H1 (cell line): ENCODE data around the gene DLX4. TPM values are rescaled to one million over a fixed set of nuclear protein-coding genes. Genes with fewer than 3 reads are reported as not detected.

Experiments used
- CTCF ChIA-PET: fragments of 300-600 bp; sonication (Branson Sonifier 250); formaldehyde crosslinking; loops from one replicate; lab custom pipeline; 2021; ENCODE audit not compliant: partially characterized antibody; lab: Charles Lee
- POLR2A ChIA-PET: fragments of 300-600 bp; sonication (Branson Sonifier 250); formaldehyde crosslinking; loops from one replicate; lab custom pipeline; 2021; ENCODE audit warnings: inconsistent platforms; ENCODE audit not compliant: partially characterized antibody; lab: Charles Lee
- DNase-seq, 2 experiments: peaks; one replicate each; pipeline versions ENCODE4 v3.0.0 to v3.0.0-alpha.2; 2010 to 2022; ENCODE audit warnings: low spot score in 2 of 2, low read depth in 1 of 2, mixed read lengths in 1 of 2
- FAIRE-seq: peaks from 2 replicates; lab custom pipeline; 2011; peaks lifted over from hg19 to GRCh38; lab: Jason Lieb, UNC
- H2AFZ ChIP-seq: 2 replicates; pipeline ENCODE4 v1.8.1; 2012; ENCODE audit warnings: low read length, inconsistent platforms
- H2AK5ac ChIP-seq: 2 replicates; pipeline ENCODE4 v1.6.1; 2013; ENCODE audit warnings: low read depth, low read length
- H2BK120ac ChIP-seq: replicated peaks from 2 replicates; pipeline ENCODE3; 2013; ENCODE audit warnings: low read depth, low read length, inconsistent platforms
- H2BK12ac ChIP-seq: 2 replicates; pipeline ENCODE4 v1.6.1; 2013; ENCODE audit warnings: low read depth, low read length
- H2BK15ac ChIP-seq: 2 replicates; pipeline ENCODE4 v1.6.1; 2013; ENCODE audit warnings: low read length
- H2BK20ac ChIP-seq: 2 replicates; pipeline ENCODE4 v1.6.1; 2013; ENCODE audit warnings: low read length
- H2BK5ac ChIP-seq: 2 replicates; pipeline ENCODE4 v1.6.1; 2013; ENCODE audit warnings: low read depth, low read length
- H3K14ac ChIP-seq: 2 replicates; pipeline ENCODE4 v1.6.1; 2013; ENCODE audit warnings: inconsistent platforms; ENCODE audit not compliant: insufficient read length
- H3K18ac ChIP-seq: 2 replicates; pipeline ENCODE4 v1.6.1; 2013; ENCODE audit warnings: low read length; ENCODE audit errors: extremely low read depth
- H3K23ac ChIP-seq: 2 replicates; pipeline ENCODE4 v1.6.1; 2013; ENCODE audit warnings: inconsistent platforms; ENCODE audit not compliant: insufficient read length
- H3K23me2 ChIP-seq: 2 replicates; pipeline ENCODE4 v1.6.1; 2013; ENCODE audit warnings: low read depth, low read length
- H3K27ac ChIP-seq: 2 replicates; pipeline ENCODE4 v1.6.1; 2011; ENCODE audit warnings: low read depth, low read length, inconsistent platforms
- H3K27me3 ChIP-seq, 4 experiments: replicated peaks in 1 of 4; 1 replicate in 1 of 4; 2 replicates in 3 of 4; pipeline versions ENCODE4 v1.6.1 to v1.8.1; 2011 to 2013; ENCODE audit warnings: low read length in 3 of 4, mild to moderate bottlenecking in 3 of 4, inconsistent platforms in 2 of 4, mixed read lengths in 2 of 4, moderate library complexity in 1 of 4; ENCODE audit not compliant: control insufficient read depth in 3 of 4, insufficient read depth in 3 of 4; ENCODE audit errors: extremely low read depth in 1 of 4
- H3K36me3 ChIP-seq, 4 experiments: 2 replicates each; pipeline versions ENCODE4 v1.6.1 to v1.8.1; 2011 to 2013; ENCODE audit warnings: mild to moderate bottlenecking in 4 of 4, low read length in 3 of 4, moderate library complexity in 2 of 4, control low read depth in 1 of 4, inconsistent platforms in 1 of 4; ENCODE audit not compliant: insufficient read depth in 4 of 4, control insufficient read depth in 2 of 4
- H3K4ac ChIP-seq: replicated peaks from 2 replicates; pipeline ENCODE3; 2013; ENCODE audit warnings: low read length, low read depth, mixed read lengths, inconsistent platforms; ENCODE audit not compliant: insufficient read length
- H3K4me1 ChIP-seq, 4 experiments: replicated peaks in 1 of 4; 1 replicate in 1 of 4; 2 replicates in 3 of 4; pipeline versions ENCODE4 v1.6.1 to v1.8.1; 2011 to 2013; ENCODE audit warnings: low read length in 3 of 4, inconsistent platforms in 2 of 4, mixed read lengths in 1 of 4; ENCODE audit not compliant: insufficient read depth in 4 of 4, control insufficient read depth in 3 of 4
- H3K4me2 ChIP-seq, 2 experiments: 2 replicates each; pipeline versions ENCODE4 v1.6.1 to v1.8.1; 2011 to 2013; ENCODE audit warnings: low read depth in 2 of 2, low read length in 2 of 2, control low read depth in 1 of 2, inconsistent platforms in 1 of 2, mild to moderate bottlenecking in 1 of 2; ENCODE audit not compliant: insufficient read depth in 1 of 2
- H3K4me3 ChIP-seq, 4 experiments: fragments of 200-600, 300-600 bp in 1 of 4; sonication (generic), shearing (Covaris generic), sonication (Bioruptor Twin) in 1 of 4; 2 replicates each; pipeline versions ENCODE4 v1.5.1 to v1.8.1; 2011 to 2016; ENCODE audit warnings: low read length in 4 of 4, low read depth in 3 of 4, control low read depth in 2 of 4, inconsistent platforms in 2 of 4, mild to moderate bottlenecking in 2 of 4, mixed read lengths in 1 of 4, moderate library complexity in 1 of 4; ENCODE audit not compliant: insufficient read depth in 2 of 4; ENCODE audit errors: extremely low read depth in 1 of 4
- H3K56ac ChIP-seq: replicated peaks from 2 replicates; pipeline ENCODE3; 2013; ENCODE audit warnings: low read depth, mild to moderate bottlenecking, mixed read lengths, low read length, inconsistent platforms; ENCODE audit not compliant: insufficient read length
- H3K79me1 ChIP-seq: 2 replicates; pipeline ENCODE4 v1.6.1; 2013; ENCODE audit warnings: low read depth, low read length, control low read depth
- H3K79me2 ChIP-seq, 2 experiments: 2 replicates each; pipeline versions ENCODE4 v1.6.1 to v1.8.1; 2012 to 2013; ENCODE audit warnings: low read length in 2 of 2, mild to moderate bottlenecking in 2 of 2, inconsistent platforms in 1 of 2; ENCODE audit not compliant: insufficient read depth in 2 of 2, control insufficient read depth in 1 of 2
- H3K9ac ChIP-seq, 4 experiments: replicated peaks in 1 of 4; 1 replicate in 1 of 4; 2 replicates in 3 of 4; pipeline versions ENCODE4 v1.6.1 to v1.8.1; 2011 to 2013; ENCODE audit warnings: low read depth in 3 of 4, low read length in 3 of 4, control low read depth in 2 of 4, mild to moderate bottlenecking in 2 of 4, moderate library complexity in 2 of 4, inconsistent platforms in 1 of 4; ENCODE audit errors: extremely low read depth in 1 of 4
- H3K9me3 ChIP-seq, 2 experiments: 2 replicates each; pipeline versions ENCODE4 v1.6.1 to v1.8.1; 2012 to 2013; ENCODE audit warnings: mild to moderate bottlenecking in 2 of 2, moderate library complexity in 2 of 2, control low read depth in 1 of 2, inconsistent platforms in 1 of 2, low read depth in 1 of 2, low read length in 1 of 2, mixed read lengths in 1 of 2; ENCODE audit not compliant: insufficient read depth in 2 of 2
- H4K20me1 ChIP-seq, 2 experiments: replicated peaks in 1 of 2; 2 replicates each; pipeline versions ENCODE3 to v1.8.1; 2011 to 2013; ENCODE audit warnings: inconsistent platforms in 2 of 2, low read length in 2 of 2, mild to moderate bottlenecking in 1 of 2; ENCODE audit not compliant: insufficient read depth in 2 of 2, control insufficient read depth in 1 of 2
- H4K5ac ChIP-seq: 2 replicates; pipeline ENCODE4 v1.6.1; 2013; ENCODE audit warnings: low read length, low read depth, mixed read lengths, inconsistent platforms; ENCODE audit not compliant: insufficient read length
- H4K8ac ChIP-seq: 2 replicates; pipeline ENCODE4 v1.8.0; 2013; ENCODE audit warnings: mild to moderate bottlenecking, moderate library complexity, low read length, inconsistent platforms; ENCODE audit not compliant: insufficient read depth; ENCODE audit errors: extremely low read depth
- H4K91ac ChIP-seq: replicated peaks from 2 replicates; pipeline ENCODE3; 2013; ENCODE audit warnings: low read length, mixed read lengths, inconsistent platforms; ENCODE audit not compliant: insufficient read length
- ATF3 ChIP-seq: IDR thresholded peaks from 2 replicates; pipeline ENCODE4 v1.6.1; 2011; ENCODE audit warnings: low read depth, mild to moderate bottlenecking, low read length; ENCODE audit not compliant: insufficient read depth
- BRCA1 ChIP-seq: IDR thresholded peaks from 2 replicates; pipeline ENCODE4 v1.6.1; 2012; ENCODE audit warnings: low read depth, low read length, improper control_type of control experiment
- CHD1 ChIP-seq: IDR thresholded peaks from 2 replicates; pipeline ENCODE4 v1.6.1; 2012; ENCODE audit warnings: low read depth, low read length, improper control_type of control experiment
- GABPA ChIP-seq: IDR thresholded peaks from 2 replicates; pipeline ENCODE4 v1.6.1; 2011; ENCODE audit warnings: mild to moderate bottlenecking, low read length, moderate library complexity, borderline replicate concordance; ENCODE audit not compliant: insufficient read depth
- KDM5A ChIP-seq: fragments of 200-600 bp; IDR thresholded peaks from 2 replicates; pipeline ENCODE4 v1.7.1; 2012; ENCODE audit warnings: mild to moderate bottlenecking, low read length, inconsistent platforms, mixed read lengths
- RAD21 ChIP-seq, 2 experiments: IDR thresholded peaks in 1 of 2; conservative IDR thresholded peaks in 1 of 2; 2 replicates each; pipeline ENCODE4 v1.6.1; 2011; ENCODE audit warnings: low read depth in 2 of 2, low read length in 2 of 2, improper control_type of control experiment in 1 of 2, inconsistent platforms in 1 of 2, mild to moderate bottlenecking in 1 of 2, moderate library complexity in 1 of 2
- RFX5 ChIP-seq: IDR thresholded peaks from 2 replicates; pipeline ENCODE4 v1.6.1; 2011; ENCODE audit warnings: low read depth, low read length, improper control_type of control experiment, borderline replicate concordance
- RNF2 ChIP-seq: fragments of 200-900, 300-1000 bp; sonication (generic); IDR thresholded peaks from 2 replicates; pipeline ENCODE4 v1.7.1; 2016; ENCODE audit warnings: borderline replicate concordance, low read depth, mild to moderate bottlenecking, antibody characterized with exemption, low read length; ENCODE audit not compliant: poor library complexity, severe bottlenecking; ENCODE audit errors: missing control alignments
- SIX5 ChIP-seq: IDR thresholded peaks from 2 replicates; pipeline ENCODE4 v1.6.1; 2011; ENCODE audit warnings: mild to moderate bottlenecking, low read depth, low read length
- SP1 ChIP-seq: IDR thresholded peaks from 2 replicates; pipeline ENCODE4 v1.6.1; 2011; ENCODE audit warnings: low read depth, low read length
- USF2 ChIP-seq: IDR thresholded peaks from 2 replicates; pipeline ENCODE4 v1.6.1; 2011; ENCODE audit warnings: low read length, improper control_type of control experiment
- YY1 ChIP-seq: IDR thresholded peaks from 2 replicates; pipeline ENCODE4 v1.6.1; 2011; ENCODE audit warnings: low read depth, mild to moderate bottlenecking, low read length
- WGBS, 2 experiments: shearing (Covaris generic) in 1 of 2; methylation state at CpG; one replicate each; pipeline versions ENCODE4 v1.1.6 to v1.1.7; 2013 to 2015; ENCODE audit warnings: low lambda C conversion rate in 2 of 2, mixed read lengths in 2 of 2, inconsistent platforms in 1 of 2, low coverage in 1 of 2, missing lambda C conversion rate in 1 of 2; ENCODE audit not compliant: insufficient replicate concordance in 2 of 2, insufficient coverage in 1 of 2, insufficient read length in 1 of 2; ENCODE audit errors: extremely low coverage in 1 of 2, missing lambda C conversion rate in 1 of 2; 5-methylcytosine and 5-hydroxymethylcytosine counted together
- polyA plus RNA-seq, 7 experiments: library from polyadenylated mRNA; depleted of rRNA in 3 of 7; stranded (reverse) in 5 of 7; unstranded in 2 of 7; fragments of >200 nt in 5 of 7; fragments of 200-250 nt in 2 of 7; gene quantifications; 1 replicate in 5 of 7; 2 replicates in 1 of 7; 4 replicates in 1 of 7; pipeline versions ENCODE4 v1.2.1 to v1.2.3, GENCODE V29; 2011 to 2013; ENCODE audit warnings: missing spikeins in 2 of 7, mixed read lengths in 2 of 7
- total RNA-seq: library from RNA; stranded (reverse); fragmentation: NEBNext Ultra II Directional; extraction: Animal tissue kit (Norgen Biotek cat#: 25700); gene quantifications from 2 replicates; pipeline ENCODE4 v1.2.1, GENCODE V29; 2021

DLX4 gene
- total and polyA plus RNA-seq, 2 of the 8 experiments (the other 6 are each of a cell fraction or from before 2014, with no cell fraction given): 0.67 to 0.80 TPM

GRCh38 chr17:50009282-50009681 is 40.3 kb downstream of the DLX4 start:
- H2AFZ ChIP-seq: no peak overlapping the region
- no peak overlapping the region for H3K56ac ChIP-seq
- no peak overlapping the region for H4K91ac ChIP-seq
- no peak overlapping the region for H3K18ac ChIP-seq
- H3K4me3 ChIP-seq: no peak overlapping the region
- no peak overlapping the region for H4K5ac ChIP-seq
- no peaks in the 10 kb centered on the region for H3K27me3 ChIP-seq
- no peaks in the 10 kb centered on the region for H3K36me3 ChIP-seq
- no peak overlapping the region for H4K8ac ChIP-seq
- H3K23ac ChIP-seq: no peak overlapping the region
- no peak overlapping the region for H3K4me2 ChIP-seq
- H4K20me1 ChIP-seq: no peaks in the 10 kb centered on the region
- ChIA-PET CTCF (interaction anchor here (1.8 kb wide), 1 partner anchor 11 kb away, joined by 7 read pairs; no protein-coding TSS in a partner anchor), POLR2A (no interaction called here)
- no peak overlapping the region for H2BK20ac ChIP-seq
- no peaks in the 10 kb centered on the region for H3K23me2 ChIP-seq
- no peak overlapping the region for H2AK5ac ChIP-seq
- no peak overlapping the region for H2BK12ac ChIP-seq
- DNase-seq (no peak), FAIRE-seq (no peak)
- H3K4me1 ChIP-seq: no peaks in the 10 kb centered on the region
- H3K79me1 ChIP-seq: no peaks in the 10 kb centered on the region
- H3K27ac ChIP-seq: no peak overlapping the region
- H2BK15ac ChIP-seq: no peak overlapping the region
- peaks cover 15% of the 10 kb centered on the region in 2 experiments; a peak in 3 of 4 replicates for H3K9me3 ChIP-seq
- H3K4ac ChIP-seq: no peak overlapping the region
- H2BK5ac ChIP-seq: no peak overlapping the region
- H3K9ac ChIP-seq: no peak overlapping the region
- H3K79me2 ChIP-seq: no peaks in the 10 kb centered on the region
- no peak overlapping the region for H3K14ac ChIP-seq
- 82% methylated on average over 2 of the region's 2 CpGs; no CpG with 5 or more reads in 1 of the 2 experiments for WGBS, 2 experiments
- no peak overlapping the region for H2BK120ac ChIP-seq
- TF ChIP-seq RAD21 (IDR thresholded peaks at IDR 0.05 in 1 of 2, conservative IDR thresholded peaks at IDR 0.05 in 1 of 2; ENCODE audit: low read depth in 2 of 2, low read length in 2 of 2) (no peak), ATF3 (no peak), SIX5 (no peak), RNF2 (no peak), RFX5 (no peak), YY1 (no peak), KDM5A (no peak), CHD1 (no peak), SP1 (no peak), BRCA1 (no peak), GABPA (no peak), USF2 (no peak)
